K562 (cell line): ENCODE data around the gene PRUNE1. TPM values are rescaled to one million over a fixed set of nuclear protein-coding genes. Genes with fewer than 3 reads are reported as not detected.
A peak's percentile ranks its signal among the peaks of the same experiment; 100 is the strongest.

Experiments
- ATAC-seq: fragments of 200-7000 bp; cut with Tn5 transposase; 3 replicates; pipeline ENCODE4 v1.9.1; 2020; ENCODE audit warnings: moderate library complexity
- BruUV-seq: library from RNA; stranded (reverse); fragments of 400-500 nt; replicated peaks from 2 replicates; lab custom pipeline; 2021; lab: Mats Ljungman, UMichigan
- CTCF ChIA-PET: fragments of 300-600 bp; formaldehyde crosslinking; extraction: SDS; loops from one replicate; lab custom pipeline; 2021; ENCODE audit warnings: low intra/inter-chr PET ratio; lab: Yijun Ruan, JAX
- POLR2A ChIA-PET: fragments of 300-600, 350-650 bp; sonication (Branson Sonifier 250); formaldehyde crosslinking; extraction: SDS; loops from one replicate; lab custom pipeline; 2021; ENCODE audit warnings: antibody characterized with exemption, inconsistent platforms; lab: Yijun Ruan, JAX
- DNase-seq, 4 experiments: peaks; one replicate each; pipeline versions ENCODE4 v3.0.0 to v3.0.0-alpha.2; 2011 to 2018; ENCODE audit warnings: low spot score in 3 of 4, mixed read lengths in 3 of 4; ENCODE audit errors: extremely low read depth in 1 of 4
- FAIRE-seq: peaks from 2 replicates; lab custom pipeline; 2011; peaks lifted over from hg19 to GRCh38; lab: Jason Lieb, UNC
- H2AFZ ChIP-seq: 2 replicates; pipeline ENCODE4 v1.6.0; 2011; ENCODE audit warnings: low read depth, low read length, control low read depth, inconsistent platforms
- H3K27ac ChIP-seq: fragments of 200-600 bp; 3 replicates; pipeline ENCODE4 v1.8.0; 2011; ENCODE audit warnings: low read depth, mild to moderate bottlenecking, control low read depth, inconsistent platforms, low read length, moderate library complexity, mixed read lengths; ENCODE audit errors: extremely low read depth
- H3K27me3 ChIP-seq, 2 experiments: fragments of 300-600 bp in 1 of 2; 2 replicates in 1 of 2; 3 replicates in 1 of 2; pipeline versions ENCODE4 v1.6.0 to v1.8.0; 2011; ENCODE audit warnings: inconsistent platforms in 2 of 2, low read length in 2 of 2, mild to moderate bottlenecking in 1 of 2, mixed read lengths in 1 of 2, moderate library complexity in 1 of 2; ENCODE audit not compliant: control insufficient read depth in 2 of 2, insufficient read depth in 2 of 2
- H3K36me3 ChIP-seq: fragments of 300-600 bp; 3 replicates; pipeline ENCODE4 v1.8.0; 2011; ENCODE audit warnings: mild to moderate bottlenecking, low read length, inconsistent platforms; ENCODE audit not compliant: control insufficient read depth, insufficient read depth
- H3K4me1 ChIP-seq, 2 experiments: fragments of 200-600 bp in 1 of 2; replicated peaks in 1 of 2; 2 replicates in 1 of 2; 3 replicates in 1 of 2; pipeline versions ENCODE4 v1.5.1 to v1.8.0; 2011; ENCODE audit warnings: inconsistent platforms in 2 of 2, low read length in 2 of 2, mild to moderate bottlenecking in 1 of 2, mixed read lengths in 1 of 2, moderate library complexity in 1 of 2; ENCODE audit not compliant: control insufficient read depth in 2 of 2, insufficient read depth in 2 of 2
- H3K4me2 ChIP-seq: 2 replicates; pipeline ENCODE4 v1.6.1; 2011; ENCODE audit warnings: low read length, control low read depth, inconsistent platforms, mixed read lengths; ENCODE audit not compliant: insufficient read depth
- H3K4me3 ChIP-seq: fragments of 200-600 bp; sonication (generic), shearing (Covaris generic); 2 replicates; pipeline ENCODE4 v1.5.1; 2016; ENCODE audit warnings: control low read depth, inconsistent platforms
- H3K79me2 ChIP-seq: fragments of 200-600 bp; 3 replicates; pipeline ENCODE4 v1.8.0; 2011; ENCODE audit warnings: low read length, inconsistent platforms; ENCODE audit not compliant: control insufficient read depth, insufficient read depth
- H3K9ac ChIP-seq, 2 experiments: 2 replicates each; pipeline versions ENCODE4 v1.6.0 to v1.6.1; 2011; ENCODE audit warnings: low read depth in 2 of 2, low read length in 2 of 2, control low read depth in 1 of 2, inconsistent platforms in 1 of 2, mild to moderate bottlenecking in 1 of 2, mixed read lengths in 1 of 2; ENCODE audit not compliant: insufficient read depth in 1 of 2
- H3K9me1 ChIP-seq: one replicate; pipeline ENCODE4 v1.6.0; 2011; ENCODE audit warnings: inconsistent platforms, mild to moderate bottlenecking, low read length, moderate library complexity; ENCODE audit not compliant: control insufficient read depth, insufficient read depth
- H3K9me3 ChIP-seq: replicated peaks from 2 replicates; pipeline ENCODE4 v1.5.1; 2011; ENCODE audit warnings: low read depth, low read length, inconsistent platforms; ENCODE audit not compliant: control insufficient read depth, insufficient read depth
- H4K20me1 ChIP-seq: replicated peaks from 2 replicates; pipeline ENCODE4 v1.6.1; 2011; ENCODE audit warnings: low read length, inconsistent platforms, mixed read lengths; ENCODE audit not compliant: control insufficient read depth, insufficient read depth
- CHD4 ChIP-seq: fragments of 200-600 bp; sonication (generic); IDR thresholded peaks from 3 replicates; pipeline ENCODE4 v1.6.1; 2012; ENCODE audit warnings: low read depth, mild to moderate bottlenecking, mixed read lengths, low read length, inconsistent platforms; ENCODE audit not compliant: insufficient read depth, insufficient replicate concordance, poor library complexity, severe bottlenecking
- EZH2 ChIP-seq: IDR thresholded peaks from 2 replicates; pipeline ENCODE4 v1.6.1; 2012; ENCODE audit warnings: low read depth, mild to moderate bottlenecking, inconsistent platforms, low read length, borderline replicate concordance
- NCOA6 ChIP-seq: fragments of 450-650 bp; IDR thresholded peaks from 2 replicates; pipeline ENCODE4 v1.6.1; 2017; ENCODE audit warnings: mild to moderate bottlenecking
- POLR2AphosphoS5 ChIP-seq: IDR thresholded peaks from 2 replicates; pipeline ENCODE4 v1.6.1; 2011; ENCODE audit warnings: mild to moderate bottlenecking, low read depth, low read length, moderate library complexity; ENCODE audit not compliant: control insufficient read depth, insufficient read depth
- ZNF561 ChIP-seq: fragments of 450-650 bp; formaldehyde crosslinking; conservative IDR thresholded peaks from 2 replicates; pipeline ENCODE4 v1.4.0; 2020; ENCODE audit warnings: mild to moderate bottlenecking, moderate library complexity
- ZNF76 ChIP-seq: fragments of 250-450 bp; sonication (Bioruptor Pico); IDR thresholded peaks from 2 replicates; pipeline ENCODE4 v1.4.0; 2020; ENCODE audit warnings: mild to moderate bottlenecking, moderate library complexity, borderline replicate concordance
- ZNF79 ChIP-seq: fragments of 250-450 bp; sonication (Bioruptor Pico); IDR thresholded peaks from 2 replicates; pipeline ENCODE4 v1.4.0; 2020; ENCODE audit warnings: low read depth, mild to moderate bottlenecking, moderate library complexity
- WGBS: fragments of 100-300 bp; shearing (Covaris generic); methylation state at CpG from one replicate; pipeline ENCODE4 v1.1.6; 2016; ENCODE audit warnings: low coverage, mixed read lengths; ENCODE audit not compliant: insufficient coverage; ENCODE audit errors: missing lambda C conversion rate; 5-methylcytosine and 5-hydroxymethylcytosine counted together
- in situ Hi-C: fragments of 300-500 bp; cut with MboI; formaldehyde crosslinking; loops from 4 replicates; pipeline ENCODE4 v1.15.0; 2018; ENCODE audit warnings: inconsistent platforms, mixed read lengths
- intact Hi-C: fragments of 100-400 bp; cut with micrococcal nuclease; formaldehyde crosslinking; loops from 2 replicates; pipeline ENCODE4 v1.14.2; 2022
- polyA plus RNA-seq, 8 experiments: library from polyadenylated mRNA; depleted of rRNA in 4 of 8; stranded (reverse) in 5 of 8; unstranded in 3 of 8; fragments of >200 nt; fragmentation: Nextera tagmentation in 2 of 8; fragmentation: Illumina TruSeq in 1 of 8; extraction: Ambion mirVana in 2 of 8; extraction: Trizol in 1 of 8; gene quantifications; 2 replicates each; pipeline versions ENCODE4 v1.2.1 to v1.2.3, GENCODE V29; 2011 to 2014; ENCODE audit warnings: inconsistent platforms in 1 of 8, missing spikeins in 1 of 8
- total RNA-seq, 7 experiments: library from RNA; depleted of rRNA in 6 of 7; stranded (reverse); fragments of >200 nt in 6 of 7; fragmentation: Illumina TruSeq in 2 of 7; extraction: Trizol in 2 of 7; gene quantifications; 2 replicates each; pipeline versions ENCODE4 v1.2.1 to v1.2.3, GENCODE V29; 2011 to 2021; ENCODE audit warnings: low replicate concordance in 1 of 7
- TF ChIP-seq, protein P1 (sequence below): fragments of 200-800 bp; sonication (Bioruptor generic); IDR thresholded peaks from 2 replicates; pipeline ENCODE4 v1.6.1; 2016; ENCODE audit warnings: missing genetic modification characterization, missing compliant biosample characterization

Gene PRUNE1
- total and polyA plus RNA-seq, 9 of the 15 experiments (the other 6 are each of a cell fraction or from before 2014, with no cell fraction given) = 16.7 to 48.3 (median 26.2) TPM

DNA sequence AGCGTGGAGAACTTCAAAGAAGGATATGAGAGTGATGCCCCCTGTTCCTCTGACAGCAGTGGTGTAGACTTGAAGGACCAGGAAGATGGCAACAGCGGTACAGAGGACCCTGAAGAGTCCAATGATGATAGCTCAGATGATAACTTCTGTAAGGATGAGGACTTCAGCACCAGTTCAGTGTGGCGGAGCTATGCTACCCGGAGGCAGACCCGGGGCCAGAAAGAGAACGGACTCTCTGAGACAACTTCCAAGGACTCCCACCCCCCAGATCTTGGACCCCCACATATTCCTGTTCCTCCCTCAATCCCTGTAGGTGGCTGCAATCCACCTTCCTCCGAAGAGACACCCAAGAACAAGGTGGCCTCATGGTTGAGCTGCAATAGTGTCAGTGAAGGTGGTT, 47.6 kb upstream of the PRUNE1 start:
- no peak overlapping the region for H3K27ac ChIP-seq
- TF ChIP-seq EZH2 (no peak), CHD4 (no peak), NCOA6 (no peak), ZNF79 (CRISPR knock-in tag) (no peak), ZNF76 (CRISPR knock-in tag) (no peak), ZNF561 (no peak), POLR2AphosphoS5 (peak; percentile 23; the same call in 1 of the 2 replicates)
- TF ChIP-seq, protein P1, sequence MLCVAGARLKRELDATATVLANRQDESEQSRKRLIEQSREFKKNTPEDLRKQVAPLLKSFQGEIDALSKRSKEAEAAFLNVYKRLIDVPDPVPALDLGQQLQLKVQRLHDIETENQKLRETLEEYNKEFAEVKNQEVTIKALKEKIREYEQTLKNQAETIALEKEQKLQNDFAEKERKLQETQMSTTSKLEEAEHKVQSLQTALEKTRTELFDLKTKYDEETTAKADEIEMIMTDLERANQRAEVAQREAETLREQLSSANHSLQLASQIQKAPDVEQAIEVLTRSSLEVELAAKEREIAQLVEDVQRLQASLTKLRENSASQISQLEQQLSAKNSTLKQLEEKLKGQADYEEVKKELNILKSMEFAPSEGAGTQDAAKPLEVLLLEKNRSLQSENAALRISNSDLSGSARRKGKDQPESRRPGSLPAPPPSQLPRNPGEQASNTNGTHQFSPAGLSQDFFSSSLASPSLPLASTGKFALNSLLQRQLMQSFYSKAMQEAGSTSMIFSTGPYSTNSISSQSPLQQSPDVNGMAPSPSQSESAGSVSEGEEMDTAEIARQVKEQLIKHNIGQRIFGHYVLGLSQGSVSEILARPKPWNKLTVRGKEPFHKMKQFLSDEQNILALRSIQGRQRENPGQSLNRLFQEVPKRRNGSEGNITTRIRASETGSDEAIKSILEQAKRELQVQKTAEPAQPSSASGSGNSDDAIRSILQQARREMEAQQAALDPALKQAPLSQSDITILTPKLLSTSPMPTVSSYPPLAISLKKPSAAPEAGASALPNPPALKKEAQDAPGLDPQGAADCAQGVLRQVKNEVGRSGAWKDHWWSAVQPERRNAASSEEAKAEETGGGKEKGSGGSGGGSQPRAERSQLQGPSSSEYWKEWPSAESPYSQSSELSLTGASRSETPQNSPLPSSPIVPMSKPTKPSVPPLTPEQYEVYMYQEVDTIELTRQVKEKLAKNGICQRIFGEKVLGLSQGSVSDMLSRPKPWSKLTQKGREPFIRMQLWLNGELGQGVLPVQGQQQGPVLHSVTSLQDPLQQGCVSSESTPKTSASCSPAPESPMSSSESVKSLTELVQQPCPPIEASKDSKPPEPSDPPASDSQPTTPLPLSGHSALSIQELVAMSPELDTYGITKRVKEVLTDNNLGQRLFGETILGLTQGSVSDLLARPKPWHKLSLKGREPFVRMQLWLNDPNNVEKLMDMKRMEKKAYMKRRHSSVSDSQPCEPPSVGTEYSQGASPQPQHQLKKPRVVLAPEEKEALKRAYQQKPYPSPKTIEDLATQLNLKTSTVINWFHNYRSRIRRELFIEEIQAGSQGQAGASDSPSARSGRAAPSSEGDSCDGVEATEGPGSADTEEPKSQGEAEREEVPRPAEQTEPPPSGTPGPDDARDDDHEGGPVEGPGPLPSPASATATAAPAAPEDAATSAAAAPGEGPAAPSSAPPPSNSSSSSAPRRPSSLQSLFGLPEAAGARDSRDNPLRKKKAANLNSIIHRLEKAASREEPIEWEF (CRISPR knock-in tag) = no peak
- TSS peak; percentile 45 for BruUV-seq
- intact Hi-C loops (no loop called here), in situ Hi-C loops (no loop called here)
- POLR2A ChIA-PET = interaction anchor here (0.6 to 1.1 kb wide), 4 partner anchors 10 to 152 kb away, joined by 3 to 4 read pairs (median 3); partner anchors contain the start of gene CTSK
- H3K79me2 ChIP-seq = no peaks in the 10 kb centered on the region
- no peak for FAIRE-seq
- 0 out of 2 replicates have a peak, but pooled peaks cover 3% of the 10 kb centered on the region for H4K20me1 ChIP-seq
- H2AFZ ChIP-seq = no peak overlapping the region
- H3K9me3 ChIP-seq = no peaks in the 10 kb centered on the region
- no peaks in the 10 kb centered on the region for H3K9me1 ChIP-seq
- WGBS = 91% methylated on average over 6 of the region's 7 CpGs
- H3K9ac ChIP-seq = no peak overlapping the region
- CTCF ChIA-PET = no interaction called here
- DNase-seq = no peak
- H3K36me3 ChIP-seq = peaks cover 83% of the 10 kb centered on the region
- H3K4me2 ChIP-seq = no peak overlapping the region
- no peak overlapping the region for H3K4me3 ChIP-seq
- ATAC-seq = no peak
- no peaks in the 10 kb centered on the region; a peak in 1 of 5 replicates for H3K4me1 ChIP-seq
- H3K27me3 ChIP-seq = no peaks in the 10 kb centered on the region
